ENCODE results near the gene CAPN11.
"Not testable (repeated sequence)": the region's sequence is repeated elsewhere in the genome, so short reads cannot be mapped to it uniquely, and the experiment has no call there.

CAPN11 gene

DNA sequence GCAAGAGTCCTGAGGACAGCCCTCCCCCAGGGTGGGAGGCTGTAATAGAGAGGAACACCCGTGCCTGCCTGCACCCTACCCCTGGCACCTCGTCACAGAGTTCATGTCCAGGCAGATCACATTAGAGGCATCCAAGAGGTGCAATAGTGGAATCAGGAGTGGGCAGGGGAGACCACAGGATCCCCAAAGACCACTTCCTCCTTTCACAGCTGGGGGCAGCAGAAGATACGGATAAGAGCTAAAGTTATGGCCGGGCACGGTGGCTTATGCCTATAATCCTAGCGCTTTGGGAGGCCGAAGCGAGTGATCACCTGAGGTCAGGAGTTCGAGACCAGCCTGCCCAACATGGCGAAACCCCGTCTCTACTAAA, 1.5 kb upstream of the CAPN11 start:
- no peak for DNase-seq

DNA sequence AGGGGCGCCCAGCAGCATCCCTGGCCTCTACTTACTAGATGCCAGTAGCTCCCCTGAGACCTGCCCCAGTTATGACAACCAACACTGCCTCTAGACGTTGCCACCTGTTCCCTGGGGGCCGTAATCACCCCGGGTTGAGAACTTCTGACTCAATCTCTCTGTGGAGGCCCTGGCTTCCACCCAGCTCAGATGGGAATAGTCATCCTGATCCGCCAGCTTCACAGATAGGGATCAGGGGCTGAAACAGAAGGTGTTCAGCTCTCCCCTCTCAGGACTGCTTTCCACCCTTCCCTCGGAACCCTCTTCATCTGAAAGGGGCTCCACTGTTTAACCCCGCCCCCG, 3.3 kb downstream of the CAPN11 start:
- DNase-seq: no peak

DNA sequence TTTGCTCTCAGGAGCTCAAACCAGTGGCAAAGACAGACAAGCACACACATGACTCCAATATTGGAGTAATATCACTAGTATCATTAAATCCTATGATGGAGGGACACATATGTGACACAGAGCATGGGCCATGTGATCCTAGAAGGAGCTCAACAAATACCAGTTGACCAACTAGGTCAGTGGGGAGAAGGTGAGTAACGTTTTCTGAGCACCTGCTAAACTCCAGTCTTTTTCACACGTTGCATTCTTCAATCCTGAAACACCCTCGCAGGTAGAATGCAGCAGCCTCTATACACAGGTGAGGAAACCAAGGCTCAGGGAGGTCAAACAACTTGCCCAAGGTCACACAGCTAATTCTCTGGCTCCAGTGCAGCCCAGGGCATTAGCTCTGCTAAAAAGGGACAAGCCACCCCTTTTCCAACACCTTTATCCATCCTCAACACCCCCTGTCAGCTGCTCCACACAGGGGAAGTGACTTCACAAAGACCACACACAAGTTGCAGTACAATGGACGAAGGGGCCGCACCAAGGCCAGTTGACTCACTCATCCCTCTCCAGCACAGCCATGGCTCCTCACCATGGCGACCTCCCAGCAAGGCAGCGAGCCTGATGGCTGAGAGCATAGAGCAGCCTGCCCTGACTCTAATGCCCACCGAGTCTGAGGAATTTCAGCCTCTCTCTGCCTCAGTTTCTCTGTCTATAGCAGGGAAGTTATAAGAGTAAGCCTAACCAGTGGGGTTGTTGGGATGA, 4.4 kb downstream of the CAPN11 start:
- no peak for DNase-seq

DNA sequence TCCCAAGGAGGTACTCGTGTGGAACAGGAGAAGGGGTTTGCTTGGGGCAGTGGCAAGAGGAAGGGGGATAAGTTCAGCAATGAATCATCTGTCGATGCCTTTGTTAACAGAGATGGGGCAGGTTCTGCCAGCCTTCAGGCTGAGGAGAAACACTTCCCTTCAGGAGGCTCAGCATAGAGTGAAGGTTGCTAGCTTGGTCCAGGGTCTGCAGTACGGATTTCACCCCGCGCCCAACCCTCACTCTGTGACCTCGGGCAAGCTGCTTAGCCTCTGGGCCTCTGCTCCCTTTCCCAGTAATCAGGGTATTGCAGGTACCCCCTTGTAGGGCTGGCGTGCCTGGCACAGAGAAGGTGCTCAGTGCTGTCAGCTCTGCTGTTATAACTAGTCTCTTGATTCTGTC, 7.5 kb downstream of the CAPN11 start:
- no peak for DNase-seq

DNA sequence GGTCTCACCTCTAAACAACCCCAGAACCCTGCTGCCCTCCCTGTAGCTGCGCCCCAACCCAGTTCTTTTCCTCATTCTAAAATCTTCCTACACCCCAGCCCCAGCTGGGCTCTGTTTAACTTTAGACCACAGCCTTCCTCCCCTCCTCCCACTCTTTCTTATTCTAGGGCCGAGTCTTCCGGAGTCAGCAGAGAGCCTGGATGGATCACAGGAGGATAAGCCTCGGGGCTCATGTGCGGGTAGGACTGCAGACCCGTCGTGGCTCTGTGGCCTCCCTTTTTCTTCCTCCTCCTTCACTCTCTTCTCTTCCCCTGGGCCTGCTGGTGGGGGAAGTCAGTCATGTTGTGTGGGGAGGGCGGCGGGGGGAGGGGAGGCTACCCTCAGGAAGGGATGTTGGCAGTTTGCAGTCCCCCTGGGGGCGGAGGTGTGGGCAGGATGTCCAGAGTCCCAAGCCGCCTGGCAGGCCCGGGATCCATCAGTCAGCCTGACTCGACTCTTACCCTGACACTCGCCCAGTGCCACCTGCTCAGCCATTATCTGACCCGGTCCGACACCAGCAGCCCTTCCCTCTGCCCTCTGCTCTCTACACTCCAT, 8.1 kb downstream of the CAPN11 start:
- DNase-seq: no peak

DNA sequence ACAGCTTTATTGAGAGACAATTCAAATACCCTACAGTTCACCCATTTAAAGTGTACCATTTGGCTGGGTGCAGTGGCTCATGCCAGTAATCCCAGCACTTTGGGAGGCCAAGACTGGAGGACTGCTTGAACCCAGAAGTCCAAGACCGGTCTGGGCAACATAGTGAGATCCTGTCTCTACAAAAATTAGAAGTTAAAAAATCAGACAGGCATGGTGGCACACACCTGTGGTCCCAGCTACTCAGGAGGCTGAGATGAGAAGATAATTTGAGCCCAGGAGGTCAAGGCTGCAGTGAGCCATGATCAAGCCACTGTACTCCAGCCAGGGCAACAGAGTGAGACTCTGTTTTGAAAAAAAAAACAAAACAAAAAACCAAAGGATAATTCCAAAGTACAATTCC, 8.9 kb downstream of the CAPN11 start:
- DNase-seq: no peak

DNA sequence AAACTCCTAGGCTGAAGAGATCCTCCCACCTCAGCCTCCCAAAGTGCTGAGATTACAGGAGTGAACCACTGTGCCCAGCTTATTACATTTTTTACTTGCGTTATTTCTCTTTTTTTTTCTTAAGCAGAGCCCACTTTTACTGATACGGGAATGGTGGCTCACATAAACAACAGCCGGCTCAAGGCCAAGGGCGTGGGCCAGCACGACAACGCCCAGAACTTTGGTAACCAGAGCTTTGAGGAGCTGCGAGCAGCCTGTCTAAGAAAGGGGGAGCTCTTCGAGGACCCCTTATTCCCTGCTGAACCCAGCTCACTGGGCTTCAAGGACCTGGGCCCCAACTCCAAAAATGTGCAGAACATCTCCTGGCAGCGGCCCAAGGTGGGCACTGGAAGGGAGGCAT, 10.5 kb downstream of the CAPN11 start:
- DNase-seq: no peak

DNA sequence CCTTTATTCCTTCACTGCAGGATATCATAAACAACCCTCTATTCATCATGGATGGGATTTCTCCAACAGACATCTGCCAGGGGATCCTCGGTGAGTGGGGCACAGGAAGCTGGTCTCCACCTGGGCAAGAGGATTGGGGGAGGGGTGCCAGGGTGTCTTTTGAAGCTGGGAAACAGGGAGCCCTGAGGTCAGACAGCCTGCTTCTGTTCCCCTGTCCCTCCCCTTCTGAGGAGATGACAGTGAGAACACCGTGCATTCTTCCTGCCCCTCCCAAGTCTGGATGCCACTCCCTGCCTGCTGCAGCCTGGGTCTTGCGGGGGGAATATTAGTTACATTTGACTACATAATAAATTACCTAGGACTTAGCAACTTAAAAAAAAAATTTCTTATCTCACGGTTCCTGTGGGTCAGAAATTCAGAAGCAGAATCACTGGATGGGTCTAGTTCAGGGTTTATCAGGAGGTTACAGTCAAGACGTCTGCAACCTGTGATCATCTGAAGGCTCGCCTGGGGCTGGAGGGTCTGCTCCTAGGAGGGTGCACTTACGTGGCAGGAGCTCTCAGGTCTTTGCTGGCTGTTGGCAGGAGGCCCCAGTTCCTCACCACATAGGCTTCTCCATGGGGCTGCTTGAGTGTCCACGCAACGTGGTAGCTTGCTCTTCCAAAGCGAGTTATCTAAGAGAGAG, 11.4 kb downstream of the CAPN11 start:
- DNase-seq: no peak

DNA sequence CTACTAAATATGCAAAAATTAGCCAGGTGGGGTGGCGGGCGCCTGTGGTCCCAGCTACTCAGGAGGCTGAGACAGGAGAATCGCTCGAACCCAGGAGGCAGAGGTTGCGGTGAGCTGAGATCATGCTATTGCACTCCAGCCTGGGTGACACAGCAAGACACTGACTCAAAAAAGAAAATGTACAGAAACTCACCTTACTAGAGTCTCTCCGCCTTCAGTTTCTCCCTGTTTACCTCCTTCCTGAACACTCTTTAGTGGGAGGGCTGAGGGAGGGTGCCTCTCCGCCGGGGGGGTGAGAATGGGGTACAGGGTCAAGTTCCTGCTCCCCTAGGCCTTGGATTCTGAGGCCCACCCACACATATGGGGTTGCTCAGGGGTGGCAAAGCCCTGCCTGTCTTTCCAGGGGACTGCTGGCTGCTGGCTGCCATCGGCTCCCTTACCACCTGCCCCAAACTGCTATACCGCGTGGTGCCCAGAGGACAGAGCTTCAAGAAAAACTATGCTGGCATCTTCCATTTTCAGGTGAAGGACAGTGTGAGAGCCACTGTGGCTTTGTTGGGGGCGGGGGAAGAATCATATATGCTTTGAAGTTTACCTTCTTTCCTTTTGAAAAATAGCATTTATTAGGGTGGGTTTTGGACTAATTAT, 13.4 kb downstream of the CAPN11 start:
- DNase-seq: no peak

DNA sequence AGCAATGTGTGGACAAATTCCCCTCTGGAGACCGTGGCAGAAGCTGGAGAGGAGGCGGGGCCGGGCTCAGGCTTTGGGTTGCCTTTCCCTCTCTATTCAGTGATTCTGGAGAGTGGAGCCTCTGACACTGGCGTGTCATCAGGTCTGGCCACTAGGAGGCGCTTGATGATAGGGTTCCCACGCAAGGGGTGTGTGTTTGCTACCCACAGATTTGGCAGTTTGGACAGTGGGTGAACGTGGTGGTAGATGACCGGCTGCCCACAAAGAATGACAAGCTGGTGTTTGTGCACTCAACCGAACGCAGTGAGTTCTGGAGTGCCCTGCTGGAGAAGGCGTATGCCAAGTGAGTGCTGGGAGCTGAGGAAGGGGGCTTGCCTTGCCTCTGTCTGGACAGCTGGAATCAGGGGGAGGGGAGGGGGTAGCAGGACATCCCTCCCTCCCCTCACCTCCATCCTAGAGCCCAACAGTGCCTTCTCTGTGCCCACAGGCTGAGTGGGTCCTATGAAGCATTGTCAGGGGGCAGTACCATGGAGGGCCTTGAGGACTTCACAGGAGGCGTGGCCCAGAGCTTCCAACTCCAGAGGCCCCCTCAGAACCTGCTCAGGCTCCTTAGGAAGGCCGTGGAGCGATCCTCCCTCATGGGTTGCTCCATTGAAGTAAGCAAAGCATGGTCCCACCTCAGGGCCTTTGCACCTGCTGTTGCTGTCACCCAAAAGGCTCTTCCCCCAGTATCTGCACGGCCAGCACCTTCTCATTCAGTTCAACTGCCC, 14.3 kb downstream of the CAPN11 start:
- DNase-seq: peak; percentile 74 to 77

DNA sequence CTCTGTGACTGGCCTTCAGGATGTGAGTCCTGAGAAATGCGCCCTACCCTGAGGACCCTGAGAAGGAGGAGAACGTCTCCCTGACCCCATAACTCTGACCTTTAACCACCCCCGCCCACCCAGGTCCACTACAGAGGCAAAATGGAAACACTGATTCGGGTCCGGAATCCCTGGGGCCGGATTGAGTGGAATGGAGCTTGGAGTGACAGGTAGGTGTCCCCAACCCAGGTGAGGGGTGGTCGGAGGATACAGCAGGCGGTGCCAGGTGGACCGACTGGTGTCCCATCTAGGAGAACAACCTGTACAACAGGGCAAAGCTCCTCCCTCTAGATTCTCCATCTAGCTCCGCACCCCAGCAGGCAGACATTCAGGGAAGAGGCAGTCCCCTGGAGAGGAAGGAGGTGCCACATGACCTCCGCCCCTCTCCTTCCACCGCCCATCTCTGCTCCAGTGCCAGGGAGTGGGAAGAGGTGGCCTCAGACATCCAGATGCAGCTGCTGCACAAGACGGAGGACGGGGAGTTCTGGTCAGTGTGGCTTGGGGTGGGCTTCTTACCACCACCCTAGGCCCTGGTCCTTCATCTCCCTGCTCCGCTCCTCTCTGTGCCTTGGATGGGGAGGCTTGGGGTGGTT, 17.6 kb downstream of the CAPN11 start:
- no peak for DNase-seq

DNA sequence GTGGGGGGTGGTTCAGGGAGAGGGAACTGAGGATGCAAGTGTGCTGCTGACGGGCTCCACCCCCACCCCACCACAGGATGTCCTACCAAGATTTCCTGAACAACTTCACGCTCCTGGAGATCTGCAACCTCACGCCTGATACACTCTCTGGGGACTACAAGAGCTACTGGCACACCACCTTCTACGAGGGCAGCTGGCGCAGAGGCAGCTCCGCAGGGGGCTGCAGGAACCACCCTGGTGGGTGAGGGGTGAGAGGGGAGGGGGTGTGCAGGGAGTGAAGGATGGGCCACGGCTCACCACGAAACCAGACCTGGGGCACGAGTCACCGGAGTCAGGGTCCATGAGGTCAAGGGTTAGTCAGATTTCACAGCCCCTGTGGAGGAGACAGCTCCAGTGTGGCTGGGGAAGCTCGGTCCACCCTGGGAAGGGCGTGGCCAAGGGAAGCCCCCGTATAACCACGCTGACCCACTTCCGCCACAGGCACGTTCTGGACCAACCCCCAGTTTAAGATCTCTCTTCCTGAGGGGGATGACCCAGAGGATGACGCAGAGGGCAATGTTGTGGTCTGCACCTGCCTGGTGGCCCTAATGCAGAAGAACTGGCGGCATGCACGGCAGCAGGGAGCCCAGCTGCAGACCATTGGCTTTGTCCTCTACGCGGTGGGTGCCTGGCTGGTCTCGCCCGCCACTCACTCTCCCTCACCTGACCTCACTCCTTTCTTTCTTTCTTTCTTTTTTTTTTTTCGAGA, 18.3 kb downstream of the CAPN11 start:
- no peak for DNase-seq

DNA sequence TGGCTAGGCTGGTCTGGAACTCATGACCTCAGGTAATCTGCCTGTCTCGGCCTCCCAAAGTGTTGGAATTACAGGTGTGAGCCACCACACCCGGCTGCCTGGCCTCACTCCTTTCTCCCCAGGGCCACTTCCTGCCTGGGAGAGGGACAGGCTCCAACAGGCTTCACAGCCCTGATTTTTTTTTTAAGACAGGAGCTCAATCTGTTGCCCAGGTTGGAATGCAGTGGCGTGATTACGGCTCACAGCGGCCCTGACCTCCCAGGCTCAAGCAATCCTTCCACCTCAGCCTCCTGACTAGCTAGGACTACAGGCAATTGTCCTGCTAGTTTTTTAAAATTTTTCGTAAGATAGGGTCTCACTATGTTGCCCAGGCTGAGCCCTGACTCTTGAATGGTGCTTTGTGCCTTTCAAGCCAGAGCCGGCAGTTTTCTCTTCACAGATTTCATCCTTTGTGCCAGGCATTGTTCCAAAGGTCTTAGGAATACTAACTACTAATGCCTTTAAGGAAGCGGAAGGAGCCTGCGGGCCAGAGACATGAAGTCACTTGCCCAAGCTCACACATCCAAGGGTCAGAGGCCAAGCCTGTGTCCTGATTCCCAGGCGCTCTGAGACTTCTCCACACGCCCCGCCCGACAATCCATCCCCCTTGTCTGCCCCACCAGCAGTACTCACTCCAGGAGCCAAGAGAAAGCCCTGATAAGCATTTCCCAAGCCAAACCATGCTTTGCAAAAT, 19.2 kb downstream of the CAPN11 start:
- DNase-seq: no peak

DNA sequence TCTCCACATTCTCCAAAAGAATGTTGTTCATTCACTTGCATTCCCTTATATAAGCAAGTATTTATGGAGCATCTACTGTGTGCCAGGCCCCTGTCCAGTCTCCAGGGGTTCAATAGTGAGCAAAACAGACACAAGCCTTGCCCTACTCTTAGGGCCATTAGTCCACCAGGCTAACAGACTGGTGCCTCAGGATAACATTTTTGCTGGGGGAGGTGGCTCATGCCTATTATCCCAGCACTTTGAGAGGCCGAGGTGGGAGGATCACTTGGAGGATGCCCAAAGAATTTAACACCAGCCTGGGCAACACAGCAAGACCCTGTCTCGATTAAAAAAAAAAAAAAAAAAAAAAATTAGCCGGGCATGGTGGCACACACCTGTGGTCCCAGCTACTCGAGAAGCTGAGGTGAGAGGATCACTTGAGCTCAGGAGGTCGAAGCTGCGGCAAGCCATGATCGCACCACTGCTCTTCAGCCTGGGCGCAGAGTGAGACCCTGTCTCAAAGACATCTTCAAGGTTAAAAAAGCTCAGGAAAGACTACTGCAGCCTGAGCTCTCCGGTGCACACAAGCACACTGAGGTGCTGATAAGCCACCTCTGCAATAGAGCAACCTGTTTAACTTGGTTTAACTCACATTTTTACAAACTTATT, 19.9 kb downstream of the CAPN11 start:
- no peak for DNase-seq

DNA sequence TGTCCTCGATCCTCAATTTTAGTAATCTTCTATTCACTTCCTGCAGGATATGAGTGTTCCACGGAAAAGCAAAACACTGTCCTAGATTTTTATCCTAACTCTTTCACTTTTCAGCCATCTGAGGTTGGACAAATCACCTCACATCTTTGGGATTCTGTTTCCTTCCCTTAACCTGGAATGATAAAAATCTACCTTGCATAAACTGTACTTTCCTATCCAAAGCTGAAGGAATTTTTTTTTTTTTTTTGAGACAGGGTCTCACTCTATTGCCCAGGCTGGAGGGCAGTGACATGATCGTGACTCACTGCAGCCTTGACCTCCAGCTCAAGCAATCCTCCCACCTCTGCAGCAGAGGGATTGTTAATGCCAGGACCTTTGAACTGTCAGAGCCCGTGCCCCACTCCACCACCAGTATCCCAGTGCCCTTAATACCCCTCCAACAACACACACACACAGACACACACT, 20.5 kb downstream of the CAPN11 start:
- no peak for DNase-seq

DNA sequence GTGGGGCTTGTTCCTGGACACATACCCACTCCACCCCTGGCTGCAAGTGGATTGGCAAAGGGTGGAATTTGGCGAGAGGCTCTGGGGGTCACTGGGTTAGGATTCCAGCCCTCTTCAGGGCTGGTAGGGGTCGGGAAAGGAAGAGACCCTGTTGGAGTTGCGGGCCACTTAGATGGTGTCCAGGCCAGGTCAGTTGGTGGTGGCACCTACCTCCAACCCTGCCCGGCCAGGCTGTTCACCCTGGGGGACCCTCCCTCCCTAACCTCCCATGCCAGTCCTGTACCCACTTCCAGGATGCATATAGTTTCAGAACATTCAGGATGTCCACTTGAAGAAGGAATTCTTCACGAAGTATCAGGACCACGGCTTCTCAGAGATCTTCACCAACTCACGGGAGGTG, 21.0 kb downstream of the CAPN11 start:
- no peak for DNase-seq

DNA sequence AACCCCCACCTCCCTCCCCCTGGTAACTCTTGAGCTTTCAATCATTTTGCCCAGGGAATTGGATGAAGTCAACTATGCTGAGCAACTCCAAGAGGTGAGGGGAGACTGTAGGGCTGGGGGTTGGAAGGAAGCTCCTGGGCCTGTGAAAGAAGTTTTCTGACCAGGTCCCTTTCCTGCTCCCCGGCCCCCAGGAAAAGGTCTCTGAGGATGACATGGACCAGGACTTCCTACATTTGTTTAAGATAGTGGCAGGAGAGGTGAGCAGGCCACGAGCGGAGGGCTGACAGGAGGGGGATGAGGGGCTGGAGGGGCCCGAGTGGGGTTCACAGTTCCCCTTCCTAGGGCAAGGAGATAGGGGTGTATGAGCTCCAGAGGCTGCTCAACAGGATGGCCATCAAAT, 21.8 kb downstream of the CAPN11 start:
- DNase-seq: no peak

DNA sequence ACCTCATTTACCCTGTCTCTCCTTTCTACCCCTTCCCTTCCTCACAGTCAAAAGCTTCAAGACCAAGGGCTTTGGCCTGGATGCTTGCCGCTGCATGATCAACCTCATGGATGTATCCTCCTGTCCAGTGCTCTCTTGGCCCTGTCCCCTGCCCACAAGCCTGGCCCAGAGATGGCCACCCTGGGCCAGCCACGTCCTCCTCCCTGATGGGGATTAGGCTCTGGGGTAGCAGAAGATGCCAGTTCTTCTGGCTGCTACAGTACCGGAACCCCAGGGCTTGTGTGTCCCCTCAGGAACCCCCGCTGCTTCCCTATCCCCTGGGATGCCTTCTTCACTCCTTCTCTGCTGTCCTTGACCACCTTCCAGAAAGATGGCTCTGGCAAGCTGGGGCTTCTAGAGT, 22.3 kb downstream of the CAPN11 start:
- DNase-seq: no peak

DNA sequence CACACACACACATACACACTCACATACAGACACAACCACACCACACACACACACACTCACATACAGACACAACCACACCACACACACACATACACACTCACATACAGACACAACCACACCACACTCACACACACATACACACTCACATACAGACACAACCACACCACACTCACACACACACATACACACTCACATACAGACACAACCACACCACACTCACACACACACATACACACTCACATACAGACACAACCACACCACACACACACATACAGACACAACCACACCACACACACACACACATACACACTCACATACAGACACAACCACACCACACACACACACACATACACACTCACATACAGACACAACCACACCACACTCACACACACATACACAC, 23.2 kb downstream of the CAPN11 start:
- not testable (repeated sequence) for DNase-seq

DNA sequence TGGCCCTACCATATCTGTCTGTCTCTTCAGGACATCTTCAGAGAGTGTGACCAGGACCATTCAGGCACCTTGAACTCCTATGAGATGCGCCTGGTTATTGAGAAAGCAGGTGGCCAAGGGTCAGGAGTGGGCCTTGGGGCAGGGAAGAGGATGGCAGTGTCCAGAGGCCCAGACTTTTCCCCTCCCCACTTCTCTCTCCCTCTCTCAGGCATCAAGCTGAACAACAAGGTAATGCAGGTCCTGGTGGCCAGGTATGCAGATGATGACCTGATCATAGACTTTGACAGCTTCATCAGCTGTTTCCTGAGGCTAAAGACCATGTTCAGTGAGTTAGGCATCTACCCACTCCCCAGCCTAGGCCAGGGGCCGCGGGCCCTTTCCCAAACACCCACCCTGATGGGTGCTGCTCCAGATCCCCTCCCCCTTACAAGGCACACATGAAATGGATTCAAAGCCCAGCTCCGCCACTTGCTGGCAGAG, 24.3 kb downstream of the CAPN11 start:
- DNase-seq: no peak

Measured in activated CD4-positive, alpha-beta T cell treated with anti-CD3 and anti-CD28 coated beads, Interleukin-2, amount 50 U/mL, for 4 hours (primary cell).